ENCODE measurements around the gene CARMIL3.
"Not testable (repeated sequence)": the region's sequence is repeated elsewhere in the genome, so short reads cannot be mapped to it uniquely, and the experiment has no call there.

Gene CARMIL3

GRCh38 chr14:24105609-24106239, 53.9 kb downstream of the CARMIL3 start:
- DNase-seq; in situ Hi-C loops (cut with MboI; ENCODE audit: low pct_unique_long_range_greater_than_20kb, low sequenced_read_pairs): not testable (repeated sequence)

GRCh38 chr14:24106672-24107271, 55.0 kb downstream of the CARMIL3 start:
- in situ Hi-C loops (cut with MboI; ENCODE audit: low pct_unique_long_range_greater_than_20kb, low sequenced_read_pairs), result no loop called here
- no peak for DNase-seq

- no peak for DNase-seq
- in situ Hi-C loops (cut with MboI; ENCODE audit: low pct_unique_long_range_greater_than_20kb, low sequenced_read_pairs), result no loop called here
Measured at GRCh38 chr14:24108336-24108874, 56.6 kb downstream of the CARMIL3 start.

- DNase-seq, result no peak
- in situ Hi-C loops (cut with MboI; ENCODE audit: low pct_unique_long_range_greater_than_20kb, low sequenced_read_pairs), result no loop called here
Measured at GRCh38 chr14:24110060-24110459, 58.3 kb downstream of the CARMIL3 start.

DNA sequence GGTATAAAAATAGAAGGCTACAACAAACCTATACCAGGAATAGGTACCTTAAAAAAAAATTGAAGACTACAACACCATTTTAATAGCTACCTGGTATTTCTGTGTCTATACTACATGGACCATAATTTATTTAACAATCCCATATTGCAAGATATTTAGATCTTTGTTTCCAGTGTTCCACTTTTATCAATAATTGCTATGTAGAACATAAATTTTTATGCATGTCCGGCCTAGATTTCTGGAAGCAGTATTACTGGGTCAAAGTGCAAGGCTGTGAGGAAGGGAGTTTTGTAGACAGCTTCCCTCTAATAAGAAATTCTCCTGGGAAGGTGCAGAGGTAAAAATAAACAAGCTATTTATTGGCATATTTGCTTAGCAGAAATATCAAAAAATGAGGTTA, 58.7 kb downstream of the CARMIL3 start:
- DNase-seq, result no peak
- in situ Hi-C loops (cut with MboI; ENCODE audit: low pct_unique_long_range_greater_than_20kb, low sequenced_read_pairs), result no loop called here

DNA sequence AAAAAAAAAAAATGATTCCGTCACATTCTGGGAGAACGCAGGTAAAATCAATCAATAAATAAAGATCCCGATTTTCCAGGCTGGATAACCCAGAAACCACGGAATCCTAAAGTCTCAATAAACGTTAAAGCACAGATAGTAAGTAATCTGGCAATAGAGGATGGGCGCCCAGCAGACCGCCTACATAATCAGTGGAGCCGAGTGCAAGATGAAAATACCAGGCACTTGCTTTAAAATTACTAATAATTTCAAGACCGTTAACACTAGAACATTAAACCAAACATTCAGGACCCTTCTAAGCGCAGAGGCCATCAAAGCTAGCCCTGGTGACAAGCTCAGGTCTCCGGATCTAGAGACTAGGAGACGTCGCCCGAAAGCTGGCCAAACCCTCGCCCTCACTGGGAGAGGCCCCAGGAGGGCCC, 61.6 kb downstream of the CARMIL3 start:
- in situ Hi-C loops (cut with MboI; ENCODE audit: low pct_unique_long_range_greater_than_20kb, low sequenced_read_pairs), result no loop called here
- no peak for DNase-seq

- in situ Hi-C loops (cut with MboI; ENCODE audit: low pct_unique_long_range_greater_than_20kb, low sequenced_read_pairs), result no loop called here
- peak; percentile 95 for DNase-seq
Measured at GRCh38 chr14:24113801-24114531, 62.2 kb downstream of the CARMIL3 start.

DNA sequence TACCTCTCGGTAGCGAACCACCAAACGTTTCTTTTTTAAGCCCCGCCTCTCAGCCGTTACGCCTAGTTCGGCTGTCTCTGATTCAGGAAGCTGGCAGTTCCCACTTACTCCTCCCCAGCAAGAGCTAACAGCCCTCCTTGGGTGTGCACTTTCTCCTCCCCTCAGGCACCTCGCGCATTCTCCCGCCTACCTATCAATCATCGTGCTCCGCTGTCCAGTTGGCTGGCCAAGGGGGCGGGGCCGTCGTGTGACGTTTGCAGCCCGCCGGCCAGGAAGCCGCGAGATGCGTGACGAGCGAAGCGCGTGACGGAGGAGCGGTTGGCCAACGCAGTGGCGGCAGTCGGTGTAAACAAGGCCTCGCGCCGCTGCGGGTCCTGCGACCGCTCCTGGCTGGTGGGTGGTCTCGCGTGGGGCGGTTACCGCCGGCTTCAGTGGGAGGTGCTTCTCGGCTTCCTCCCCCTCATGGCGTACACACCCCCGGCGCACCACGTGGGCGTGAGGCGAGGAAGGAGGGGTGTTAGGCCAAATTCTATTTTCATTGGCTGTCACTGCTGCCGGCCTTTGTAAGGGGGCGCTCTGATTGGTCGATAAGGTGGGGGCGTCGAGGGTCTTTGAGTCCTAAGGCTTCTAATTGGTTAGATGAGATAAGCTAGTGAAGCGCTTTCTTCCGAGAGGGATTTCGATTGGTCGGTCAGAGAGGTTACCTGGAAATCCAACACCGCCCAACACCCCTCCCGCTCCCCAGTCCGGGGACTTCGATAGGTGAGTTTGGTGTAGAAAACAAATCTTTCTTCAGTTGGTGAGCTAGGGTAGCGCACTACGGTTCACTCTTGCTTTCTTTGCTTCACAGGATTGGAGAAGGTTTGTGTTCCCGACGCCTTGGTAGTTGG, 63.0 kb downstream of the CARMIL3 start, which contains the start of the genes DCAF11 and NRL:
Gene DCAF11 (plus strand): TSS at position 246 of the 890 bp plus-strand sequence. CDS start 818 bp downstream, outside the sequence.
Gene NRL (minus strand): TSS at position 418 of the 890 bp plus-strand sequence. CDS start 32,101 bp downstream, outside the sequence.
- in situ Hi-C loops (cut with MboI; ENCODE audit: low pct_unique_long_range_greater_than_20kb, low sequenced_read_pairs), result no loop called here
- DNase-seq, result peak; percentile 100

GRCh38 chr14:24115422-24116127, 63.8 kb downstream of the CARMIL3 start:
- in situ Hi-C loops (cut with MboI; ENCODE audit: low pct_unique_long_range_greater_than_20kb, low sequenced_read_pairs), result no loop called here
- no peak for DNase-seq

GRCh38 chr14:24116128-24116814, 64.5 kb downstream of the CARMIL3 start:
- in situ Hi-C loops (cut with MboI; ENCODE audit: low pct_unique_long_range_greater_than_20kb, low sequenced_read_pairs), result no loop called here
- no peak for DNase-seq

DNA sequence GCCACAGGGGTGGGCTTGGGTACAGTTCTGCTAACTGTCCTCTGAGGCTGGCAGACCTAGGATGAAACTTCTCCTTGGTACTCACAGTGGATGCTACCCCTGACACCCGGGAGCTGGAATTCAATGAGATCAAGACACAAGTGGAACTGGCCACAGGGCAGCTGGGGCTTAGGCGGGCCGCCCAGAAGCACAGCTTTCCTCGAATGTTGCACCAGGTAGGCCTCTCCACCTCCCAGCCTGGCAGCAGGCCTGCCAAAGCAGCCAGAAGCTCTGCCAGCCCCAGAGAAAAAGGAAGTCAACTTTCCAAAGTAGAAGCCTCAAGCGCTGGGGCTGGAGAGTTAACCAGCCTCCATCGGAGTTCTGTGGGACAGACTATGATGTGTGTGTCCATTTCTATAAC, 65.4 kb downstream of the CARMIL3 start:
- in situ Hi-C loops (cut with MboI; ENCODE audit: low pct_unique_long_range_greater_than_20kb, low sequenced_read_pairs), result no loop called here
- no peak for DNase-seq

All from KBM-7 (cell line).